GM19463 (cell line): Measurements from ENCODE around the gene VWA8.
"Not testable (repeated sequence)": the region's sequence is repeated elsewhere in the genome, so short reads cannot be mapped to it uniquely, and the experiment has no call there.

Experiments used
- ATAC-seq: cut with Tn5 transposase; IDR thresholded peaks from one replicate; pipeline ENCODE4 v1.9.1; 2021; ENCODE audit warnings: mild to moderate bottlenecking, moderate library complexity; ENCODE audit not compliant: unreplicated experiment

Gene VWA8

DNA sequence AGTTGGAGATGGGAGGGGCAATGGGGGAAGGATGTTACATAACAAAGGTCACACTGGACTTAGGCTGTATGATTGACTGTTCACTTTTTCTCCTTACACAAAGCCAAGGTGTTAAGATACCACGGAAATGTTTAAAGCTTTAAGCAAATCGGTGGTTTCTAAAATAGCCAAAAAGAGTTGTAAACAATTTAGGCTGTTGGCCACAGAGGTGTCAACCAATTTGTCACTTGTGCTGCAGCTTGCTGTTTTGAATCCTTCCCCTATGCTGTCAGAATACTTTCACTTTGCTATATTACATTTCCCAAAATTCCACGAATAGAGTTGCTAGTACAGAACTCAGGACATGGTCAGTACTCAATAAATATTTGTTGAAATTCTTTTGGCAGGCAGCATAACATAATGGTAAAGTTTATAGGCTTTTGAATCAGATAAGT lies 149.3 kb downstream of the VWA8 start:
- ATAC-seq, result peak; percentile 49

DNA sequence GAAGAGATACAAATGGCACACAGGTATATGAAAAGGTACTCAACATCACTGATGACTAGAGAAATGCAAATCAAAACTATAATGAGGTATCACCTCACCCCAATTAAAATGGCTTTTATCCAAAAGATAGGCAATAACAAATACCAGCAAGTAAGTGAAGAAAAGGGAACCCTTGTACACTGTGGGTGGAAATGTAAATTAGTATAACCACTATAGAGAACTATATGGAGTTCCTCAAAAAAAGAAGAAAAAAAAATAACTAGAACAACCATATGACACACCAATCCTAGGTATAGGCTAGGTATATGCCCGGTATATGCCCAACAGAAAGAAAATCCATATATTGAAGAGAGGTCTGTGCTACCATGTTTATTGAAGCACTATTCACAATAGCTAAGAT lies 150.9 kb downstream of the VWA8 start:
- no peak for ATAC-seq

DNA sequence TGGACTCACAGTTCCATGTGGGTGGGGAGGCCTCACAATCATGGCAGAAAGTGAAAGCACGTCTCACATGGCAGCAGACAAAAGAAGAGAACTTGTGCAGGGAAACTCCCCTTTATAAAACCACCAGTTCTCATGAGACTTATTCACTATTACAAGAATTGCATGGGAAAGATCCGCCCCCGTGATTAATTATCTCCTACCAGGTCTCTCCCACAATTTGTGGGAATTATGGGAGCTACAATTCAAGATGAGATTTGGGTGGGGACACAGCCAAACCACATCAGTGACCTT lies 157.5 kb downstream of the VWA8 start:
- not testable (repeated sequence) for ATAC-seq

DNA sequence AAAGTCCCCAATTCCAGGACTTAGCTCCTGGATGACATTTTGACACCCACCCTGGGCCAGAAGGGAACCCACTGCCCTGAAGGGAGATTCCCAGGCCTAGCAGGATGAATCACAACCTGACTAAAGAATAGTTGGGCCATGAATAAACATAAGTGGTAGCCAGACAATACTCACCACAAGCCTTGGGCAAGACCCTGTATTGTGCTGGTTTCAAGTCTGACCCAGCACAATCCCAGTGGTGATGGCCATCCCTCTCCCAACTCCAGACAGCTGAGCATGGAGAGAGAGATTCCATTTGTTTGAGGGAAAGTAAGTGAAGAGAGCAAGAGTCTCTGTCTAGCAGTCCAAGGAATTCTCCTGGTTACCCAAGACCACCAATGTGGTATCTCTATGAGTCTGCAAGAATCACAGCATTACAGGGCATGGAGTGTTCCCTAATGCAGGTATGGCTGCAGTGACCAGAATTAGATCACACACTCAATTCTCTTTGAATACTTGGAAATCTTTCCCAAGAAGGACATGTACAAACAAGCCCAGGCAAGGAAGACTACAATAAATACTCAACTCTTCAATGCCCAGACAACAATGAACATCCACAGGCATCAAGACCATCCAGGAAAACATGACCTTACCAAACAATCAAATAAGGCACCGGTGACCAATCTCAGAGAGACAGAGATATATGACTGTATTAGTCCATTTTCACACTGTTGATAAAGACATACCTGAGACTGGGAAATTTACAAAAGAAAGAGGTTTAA lies 158.0 kb downstream of the VWA8 start:
- no peak for ATAC-seq

DNA sequence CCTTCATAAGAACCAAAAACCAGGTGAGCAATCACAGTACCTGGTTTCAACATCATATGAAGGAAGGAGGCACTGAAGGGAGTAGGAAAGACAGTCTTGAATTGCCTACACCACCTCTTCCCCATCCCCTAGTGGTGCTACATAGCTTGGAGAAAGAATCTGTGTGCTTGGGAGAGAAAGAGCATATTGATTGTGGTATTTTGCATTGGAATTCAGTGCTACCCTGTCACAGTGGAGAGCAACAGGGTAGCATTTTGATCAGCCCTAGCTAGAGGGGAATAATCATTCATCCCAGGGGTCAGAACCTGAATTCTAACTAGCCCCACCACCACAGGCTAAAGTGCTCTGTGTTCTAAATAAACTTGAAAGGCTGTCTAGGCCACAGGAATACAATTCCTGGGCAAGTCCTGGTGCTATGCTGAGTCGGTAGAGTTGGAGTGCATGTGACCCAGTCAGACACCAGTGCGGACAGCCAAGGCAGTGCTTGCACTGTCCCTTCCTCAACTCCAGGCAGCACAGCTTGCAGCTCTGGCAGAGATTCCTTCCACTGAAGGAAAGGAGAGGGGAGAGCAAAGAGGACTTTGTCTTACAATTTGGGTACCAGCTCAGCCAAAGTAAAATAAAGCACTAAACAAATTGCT lies 158.7 kb downstream of the VWA8 start:
- no peak for ATAC-seq

DNA sequence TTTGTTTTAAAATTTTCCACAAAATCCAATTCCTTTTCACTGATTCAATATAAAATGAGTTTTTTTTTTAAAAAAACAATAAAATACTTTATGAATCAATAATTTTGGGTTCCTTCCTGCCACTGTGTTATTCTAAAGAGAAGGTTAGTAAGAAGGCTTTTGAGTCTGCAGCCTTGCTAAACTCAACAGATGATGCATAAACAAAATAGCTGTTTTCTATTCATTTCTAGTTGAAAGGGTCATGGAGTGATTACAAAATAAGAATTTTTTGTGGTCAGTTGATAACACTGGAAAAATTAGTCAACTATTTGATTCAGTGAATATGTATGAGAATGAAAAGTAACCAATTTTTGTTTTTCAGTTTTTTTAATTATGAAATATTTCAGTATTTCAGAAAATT lies 169.9 kb downstream of the VWA8 start:
- no peak for ATAC-seq

DNA sequence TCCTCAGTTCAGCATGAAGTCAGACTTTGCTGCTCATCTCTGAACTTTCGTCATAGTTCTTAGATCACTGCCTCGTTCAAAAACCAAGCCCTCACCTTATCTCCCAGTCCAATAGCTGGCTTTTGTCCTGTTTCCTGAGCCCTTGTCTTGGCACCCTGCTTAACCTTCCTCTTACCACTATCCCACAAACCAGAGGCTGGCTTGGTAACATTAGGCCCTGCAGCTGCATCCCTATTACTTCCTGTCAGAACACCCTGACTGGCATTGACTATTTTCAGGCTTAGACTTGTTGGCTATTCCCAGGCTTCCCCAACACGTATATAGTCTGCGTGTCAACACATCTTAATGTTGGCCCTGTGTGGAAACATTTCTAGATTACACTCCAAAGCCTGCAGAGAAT lies 172.4 kb downstream of the VWA8 start:
- no peak for ATAC-seq

DNA sequence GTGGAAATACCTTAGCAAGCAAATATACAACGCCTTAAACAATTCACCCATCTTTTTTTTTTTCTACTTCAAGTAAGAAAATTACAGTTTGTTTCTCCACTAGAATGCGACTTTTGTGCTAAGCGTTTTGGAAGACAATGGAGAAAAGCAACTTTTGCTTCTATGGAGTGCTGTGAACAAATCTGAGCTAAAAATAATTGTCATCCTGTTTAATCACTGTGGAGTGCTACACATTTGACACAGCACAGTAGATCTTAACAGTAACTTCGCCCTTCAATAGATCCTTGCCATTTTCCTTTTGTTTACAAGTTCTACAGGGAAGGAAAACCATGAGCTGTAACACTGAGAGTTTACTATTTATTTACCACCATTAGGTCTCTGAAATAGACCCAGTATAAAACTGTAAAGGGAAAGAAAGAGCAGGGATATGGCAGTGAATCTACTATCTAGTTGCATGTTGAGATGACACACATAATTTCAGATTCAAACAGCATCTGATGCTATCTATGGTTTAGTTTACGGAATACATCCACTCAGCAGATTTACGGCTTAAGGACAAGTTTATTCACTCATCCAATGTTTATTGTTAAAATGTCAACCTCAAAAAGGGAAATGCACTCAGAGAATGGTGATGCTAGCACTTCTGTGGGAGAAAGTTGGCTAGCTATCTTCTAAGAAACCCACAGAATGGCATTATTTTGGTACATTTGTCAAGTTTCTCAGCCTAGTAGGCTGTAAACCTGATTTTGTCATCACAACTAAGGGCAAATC lies 175.3 kb downstream of the VWA8 start:
- no peak for ATAC-seq

DNA sequence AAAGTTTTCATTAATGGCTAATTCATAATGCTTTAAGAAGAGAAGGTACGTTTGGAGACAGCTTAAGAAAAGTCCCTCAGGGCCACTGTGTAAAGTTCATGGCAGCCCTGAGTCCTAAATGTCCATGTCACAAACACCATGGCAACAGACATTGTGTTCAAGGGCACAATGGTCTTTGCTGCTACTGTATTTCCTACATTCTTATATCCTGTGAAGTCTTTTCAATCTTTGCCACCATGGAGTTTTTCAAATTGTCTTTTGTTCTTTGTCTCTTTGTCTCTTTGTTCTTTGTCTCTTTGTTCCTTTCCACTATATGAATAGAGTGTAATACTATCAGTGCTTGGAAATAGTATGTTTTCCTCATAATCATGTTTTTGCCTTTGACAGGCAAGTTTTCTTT lies 178.8 kb downstream of the VWA8 start:
- ATAC-seq, result no peak

DNA sequence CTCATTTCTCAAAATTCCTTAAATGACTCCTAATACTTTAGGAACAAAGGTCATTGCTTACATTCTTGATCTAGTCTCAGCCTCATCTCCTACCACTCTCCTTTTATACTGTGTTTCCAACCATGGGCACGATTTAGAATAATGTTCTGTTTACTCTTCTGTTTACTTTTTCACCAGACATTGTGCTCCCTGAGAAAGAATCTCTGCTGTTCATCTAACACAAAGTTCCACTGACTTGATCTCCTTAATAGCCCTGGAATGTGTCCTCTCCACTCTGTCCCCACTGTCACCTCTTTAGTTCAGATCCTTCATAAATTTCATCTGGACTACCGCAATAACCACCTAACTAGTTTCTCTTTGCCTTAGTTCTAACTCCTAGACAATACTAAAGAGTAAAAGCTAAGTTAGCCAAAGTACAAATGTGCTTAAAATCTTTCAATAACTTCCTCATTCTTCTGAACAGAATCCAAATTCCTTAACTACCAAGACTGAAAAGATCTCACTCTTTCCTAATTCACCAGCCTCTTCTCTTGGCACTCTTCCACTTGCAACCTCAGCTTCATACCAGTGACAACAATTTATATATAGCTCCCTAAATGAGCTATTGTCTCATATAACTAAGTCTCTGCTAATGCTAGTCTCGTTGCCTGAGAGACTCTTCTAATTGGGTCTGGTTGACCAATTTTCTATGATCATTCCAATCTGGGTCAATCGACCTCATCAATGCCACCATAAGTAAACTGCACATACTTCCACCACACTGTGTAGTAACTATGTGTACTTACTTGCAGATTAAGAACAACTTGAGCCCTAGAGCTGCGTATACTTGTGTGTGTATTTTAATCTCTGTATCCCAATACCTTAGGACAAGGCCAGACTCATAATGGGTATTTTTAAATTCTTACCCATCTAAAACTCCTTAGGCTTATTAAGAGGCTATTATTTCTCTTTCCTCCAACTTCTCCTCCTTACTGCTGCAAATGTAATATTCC lies 179.9 kb downstream of the VWA8 start:
- ATAC-seq, result no peak

DNA sequence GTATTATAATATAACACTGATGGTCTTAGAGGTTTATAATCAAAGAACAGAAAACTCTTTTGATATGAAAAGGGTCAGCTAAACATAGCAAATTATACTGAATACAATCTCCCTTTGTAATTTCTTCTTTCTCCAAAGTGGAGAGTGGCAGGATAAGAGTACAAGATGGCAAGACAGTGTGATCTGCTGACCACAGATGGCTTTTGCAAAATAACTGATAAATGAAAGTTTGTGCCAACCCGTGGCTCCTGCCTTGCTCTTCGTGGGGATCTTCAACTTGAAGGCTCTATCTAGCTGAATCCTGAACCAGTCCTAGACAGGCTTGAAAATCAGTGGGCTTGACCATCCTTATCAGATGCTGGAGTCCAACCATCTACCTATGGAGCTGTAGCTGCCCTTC lies 185.7 kb downstream of the VWA8 start:
- no peak for ATAC-seq

DNA sequence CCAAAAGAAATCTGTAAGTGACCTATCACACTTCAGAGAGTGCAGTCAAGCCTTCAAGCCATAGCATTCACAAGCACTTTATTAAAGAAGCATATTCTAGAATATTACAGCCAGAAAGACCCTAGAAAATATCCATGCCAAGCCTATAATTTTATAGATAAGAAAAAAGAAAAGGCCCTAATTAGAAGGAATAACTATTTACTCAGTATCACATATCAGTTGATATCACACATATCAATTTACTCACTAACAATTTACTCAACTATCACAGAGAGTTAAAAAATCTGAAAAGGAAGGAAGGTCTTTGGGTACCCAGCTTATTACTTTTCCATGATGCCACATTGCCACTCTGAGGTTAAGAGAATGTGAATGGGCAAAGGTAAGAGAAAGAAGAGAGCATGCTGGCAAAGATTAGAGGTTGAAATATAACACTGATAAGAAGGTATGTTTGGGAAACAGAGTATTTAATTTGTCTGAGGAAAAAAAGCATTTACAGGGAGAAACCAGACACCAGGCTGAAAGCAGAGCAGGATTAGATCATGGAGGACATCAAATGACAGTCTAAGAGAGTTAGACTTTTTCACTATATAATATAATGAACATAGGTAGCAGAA lies 186.2 kb downstream of the VWA8 start:
- no peak for ATAC-seq

DNA sequence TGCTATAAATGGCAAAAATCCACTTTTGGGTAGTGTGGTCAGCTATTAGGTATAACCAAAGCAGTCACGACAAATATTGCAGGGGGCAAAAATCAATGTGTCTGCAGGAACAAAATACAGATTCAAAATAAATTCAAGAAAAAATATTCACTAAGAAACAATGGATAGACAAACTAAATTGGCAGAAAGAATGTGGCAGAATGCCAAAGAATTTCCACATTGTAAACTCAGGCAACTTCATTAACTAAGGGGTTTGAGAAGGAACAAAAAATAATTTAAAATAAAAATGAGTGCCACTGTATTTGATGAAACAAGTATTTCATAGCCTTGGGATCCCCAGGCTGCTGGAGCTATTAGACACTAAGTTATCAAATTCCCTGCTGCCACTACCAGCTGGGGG lies 193.1 kb downstream of the VWA8 start:
- ATAC-seq, result no peak

DNA sequence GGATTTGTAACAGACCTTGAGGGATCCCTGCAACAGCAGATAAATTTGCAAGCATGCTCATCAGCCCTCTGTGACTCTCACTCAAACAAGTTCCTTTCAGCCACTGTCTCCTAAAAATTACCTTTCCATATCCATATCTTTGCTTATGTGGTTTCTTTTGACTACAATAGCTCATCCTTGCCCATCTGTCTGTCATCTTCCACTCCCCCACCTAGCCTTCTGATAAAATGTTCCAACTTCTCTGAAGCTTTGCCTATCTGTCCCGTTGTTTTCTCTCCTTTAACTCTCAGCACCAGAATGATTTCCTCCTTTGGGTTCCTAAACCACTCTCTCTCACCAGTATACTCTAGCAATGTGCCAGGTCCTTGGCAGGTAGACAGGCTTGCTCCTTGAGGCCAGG lies 194.5 kb downstream of the VWA8 start:
- ATAC-seq, result no peak

DNA sequence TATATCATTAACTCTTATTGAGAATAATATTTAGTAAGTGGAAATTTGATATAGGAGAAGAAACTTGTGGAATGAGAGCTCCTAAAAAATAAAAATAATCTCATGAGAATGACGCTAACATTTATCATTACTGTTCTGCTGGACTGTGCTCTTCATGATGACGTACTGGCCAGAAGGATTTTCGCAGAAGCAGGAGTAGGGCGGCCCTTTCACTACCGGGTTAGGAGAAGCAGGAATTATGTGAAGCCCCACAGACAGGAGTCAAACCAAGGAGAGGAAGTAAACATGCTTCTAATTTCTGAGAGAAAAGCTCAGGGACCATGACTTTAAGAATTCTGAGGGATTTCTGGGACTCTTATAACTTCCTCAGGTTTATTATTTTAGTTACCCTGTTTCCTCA lies 195.1 kb downstream of the VWA8 start:
- ATAC-seq, result no peak

DNA sequence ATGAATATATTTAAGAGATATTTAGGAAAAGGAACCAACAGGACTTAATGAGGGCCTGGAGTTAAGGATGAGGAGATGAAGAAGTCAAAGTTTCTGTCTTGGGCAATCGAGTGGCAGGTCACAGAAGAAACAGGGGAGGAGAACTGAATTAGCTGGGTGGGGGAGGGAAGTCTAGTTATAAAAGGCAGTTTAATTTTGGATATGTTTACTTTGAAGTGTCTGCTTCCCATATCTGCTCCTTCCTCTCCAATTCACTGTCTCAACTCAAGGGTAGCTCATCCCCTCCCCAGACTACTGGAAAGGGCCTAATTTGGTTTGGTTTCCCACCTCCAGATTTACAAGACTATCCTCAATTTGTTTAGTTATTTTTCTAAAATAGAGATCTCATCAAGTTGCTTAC lies 195.9 kb downstream of the VWA8 start:
- ATAC-seq, result no peak

DNA sequence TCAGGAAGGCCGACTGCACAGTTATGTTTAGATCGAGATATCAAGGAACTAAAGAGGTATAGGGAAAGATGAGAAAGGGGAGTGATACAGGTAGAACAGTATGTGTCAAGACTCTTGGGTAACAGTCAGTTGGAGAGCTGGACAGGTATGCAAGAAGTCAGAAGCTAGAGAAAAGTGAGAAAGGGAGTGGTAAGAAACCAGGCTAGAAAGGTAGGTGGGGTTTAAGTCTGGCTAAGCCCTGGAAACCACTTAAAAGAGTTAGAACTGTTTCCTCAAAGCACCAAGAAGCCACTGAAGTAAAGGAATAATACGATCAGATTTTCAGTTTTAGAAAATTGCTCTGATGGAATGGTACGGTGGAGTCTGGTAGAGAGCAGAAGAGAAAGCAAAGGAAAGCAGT lies 196.4 kb downstream of the VWA8 start:
- ATAC-seq, result no peak

DNA sequence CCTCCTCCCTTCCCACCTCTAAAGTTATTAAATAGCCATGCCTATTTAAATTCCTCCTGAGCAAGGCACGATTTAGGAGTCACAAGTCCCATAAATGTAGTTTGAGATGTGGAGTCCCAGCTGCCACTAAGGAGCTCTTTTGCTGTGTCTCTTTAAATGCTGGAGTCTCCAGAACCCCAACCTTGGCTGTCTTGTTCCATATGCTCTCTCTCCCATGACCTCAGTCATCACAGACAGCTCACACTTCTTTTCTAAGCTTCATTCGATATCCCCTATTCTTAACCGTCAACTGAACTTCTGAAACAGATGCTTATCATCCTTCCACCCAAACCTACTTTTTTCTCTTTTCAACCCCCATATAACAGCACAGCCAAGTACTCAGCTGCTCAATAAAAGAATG lies 197.1 kb downstream of the VWA8 start:
- ATAC-seq, result no peak

DNA sequence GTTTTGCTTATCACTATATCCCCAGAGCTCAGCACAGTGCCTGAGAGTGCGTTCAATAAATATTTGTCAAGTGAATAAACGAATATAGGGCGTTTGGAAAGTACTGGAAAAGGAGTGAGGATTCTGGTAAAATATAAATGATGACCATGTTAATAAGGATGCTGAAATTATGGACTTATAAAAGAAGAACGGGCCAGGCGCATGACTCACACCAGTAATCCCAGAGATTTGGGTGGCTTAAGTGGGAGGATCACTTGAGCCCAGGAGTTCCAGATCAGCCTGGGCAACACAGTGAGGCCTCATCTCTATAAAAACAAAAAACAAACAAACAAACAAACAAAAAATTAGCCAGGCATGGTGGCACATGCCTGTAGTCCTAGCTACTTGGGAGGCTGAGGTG lies 198.1 kb downstream of the VWA8 start:
- ATAC-seq, result no peak

DNA sequence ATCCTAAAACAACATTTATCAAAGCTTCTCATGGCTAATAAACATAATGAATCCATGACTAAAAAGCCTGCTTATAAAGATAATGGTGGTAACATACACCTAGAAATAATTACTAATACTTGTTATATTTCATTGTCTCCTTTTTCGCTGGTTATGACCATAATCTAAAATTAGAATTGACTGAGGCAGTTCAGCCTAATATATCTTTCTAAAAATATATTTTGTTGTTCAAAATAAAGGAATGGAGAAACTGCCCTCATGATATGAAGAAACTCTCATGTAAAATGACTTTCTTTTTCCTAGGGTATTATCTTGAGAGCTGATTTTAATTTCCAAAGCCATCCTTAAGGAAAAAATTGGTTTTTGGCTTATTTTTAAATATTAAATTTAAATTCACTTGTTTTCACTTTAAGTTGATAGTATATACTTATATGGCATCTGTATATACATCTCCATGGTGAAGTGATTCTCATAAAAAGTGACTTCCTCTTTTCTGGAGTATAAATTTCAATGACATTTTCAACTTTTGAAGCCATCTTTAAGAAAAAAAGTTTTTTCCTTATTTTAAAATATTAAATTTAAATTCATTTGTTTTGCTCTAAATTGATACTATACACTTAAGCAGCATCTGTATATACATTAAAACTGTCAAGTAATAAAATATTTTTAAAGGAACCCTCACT lies 204.6 kb downstream of the VWA8 start:
- no peak for ATAC-seq
